Upper lobe of left lung (tissue), 4 donors: ENCODE data around the gene OMA1.

ENCODE experiments used
- POLR2A ChIP-seq, 4 donors: fragments of 450-650 bp; IDR thresholded peaks; one replicate each; pipeline ENCODE4 v1.5.1; 2016 to 2017; ENCODE audit warnings: antibody characterized with exemption in 4 of 4, mild to moderate bottlenecking in 2 of 4
- POLR2AphosphoS5 ChIP-seq, 2 donors: sonication (generic); formaldehyde crosslinking; IDR thresholded peaks; one replicate each; pipeline ENCODE4 v1.5.1; 2017; ENCODE audit warnings: antibody characterized with exemption in 2 of 2
- TF ChIP-seq, protein P1 (sequence below), 6 experiments: fragments of 450-650 bp in 4 of 6; fragments of 200-600 bp in 2 of 6; sonication (generic) in 2 of 6; IDR thresholded peaks; one replicate each; pipeline ENCODE4 v1.5.1; 2016 to 2019; ENCODE audit warnings: antibody characterized with exemption in 6 of 6

DNA sequence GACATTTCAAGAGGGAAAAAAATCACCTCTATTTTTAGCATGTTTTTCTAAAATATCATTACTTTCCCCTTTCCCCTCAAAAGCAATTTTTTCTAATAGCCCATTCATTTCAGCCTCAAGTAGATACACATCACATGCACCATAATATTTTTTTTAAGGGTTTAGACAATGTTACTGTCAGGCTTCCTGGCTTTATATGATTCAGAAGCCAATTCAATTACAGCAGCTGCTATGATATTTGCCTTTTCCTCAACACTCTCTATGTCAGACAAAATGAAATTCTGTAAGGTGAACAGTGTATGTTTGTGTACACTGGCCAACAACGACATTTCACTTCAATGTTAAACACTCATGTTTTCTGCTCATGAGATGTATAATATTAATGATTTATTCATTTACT is 46.5 kb downstream of the OMA1 start:
- TF ChIP-seq, protein P1, sequence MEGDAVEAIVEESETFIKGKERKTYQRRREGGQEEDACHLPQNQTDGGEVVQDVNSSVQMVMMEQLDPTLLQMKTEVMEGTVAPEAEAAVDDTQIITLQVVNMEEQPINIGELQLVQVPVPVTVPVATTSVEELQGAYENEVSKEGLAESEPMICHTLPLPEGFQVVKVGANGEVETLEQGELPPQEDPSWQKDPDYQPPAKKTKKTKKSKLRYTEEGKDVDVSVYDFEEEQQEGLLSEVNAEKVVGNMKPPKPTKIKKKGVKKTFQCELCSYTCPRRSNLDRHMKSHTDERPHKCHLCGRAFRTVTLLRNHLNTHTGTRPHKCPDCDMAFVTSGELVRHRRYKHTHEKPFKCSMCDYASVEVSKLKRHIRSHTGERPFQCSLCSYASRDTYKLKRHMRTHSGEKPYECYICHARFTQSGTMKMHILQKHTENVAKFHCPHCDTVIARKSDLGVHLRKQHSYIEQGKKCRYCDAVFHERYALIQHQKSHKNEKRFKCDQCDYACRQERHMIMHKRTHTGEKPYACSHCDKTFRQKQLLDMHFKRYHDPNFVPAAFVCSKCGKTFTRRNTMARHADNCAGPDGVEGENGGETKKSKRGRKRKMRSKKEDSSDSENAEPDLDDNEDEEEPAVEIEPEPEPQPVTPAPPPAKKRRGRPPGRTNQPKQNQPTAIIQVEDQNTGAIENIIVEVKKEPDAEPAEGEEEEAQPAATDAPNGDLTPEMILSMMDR (IDR thresholded peaks at IDR 0.05), result no peak
- TF ChIP-seq POLR2AphosphoS5 (IDR thresholded peaks at IDR 0.05) (no peak), POLR2A (IDR thresholded peaks at IDR 0.05) (no peak)
